HG02678 (cell line): ENCODE results near the gene OFD1.
A peak's percentile ranks its signal among the peaks of the same experiment; 100 is the strongest.

ENCODE experiments used
- ATAC-seq: cut with Tn5 transposase; IDR thresholded peaks from one replicate; pipeline ENCODE4 v1.9.1; 2021; ENCODE audit warnings: mild to moderate bottlenecking, moderate library complexity; ENCODE audit not compliant: unreplicated experiment

The OFD1 gene

GRCh38 chrX:13750204-13750603, 15.7 kb downstream of the OFD1 start:
- ATAC-seq, result no peak

GRCh38 chrX:13750812-13751211, 16.3 kb downstream of the OFD1 start:
- peak; percentile 50 for ATAC-seq

- no peak for ATAC-seq
These were observed 17.6 kb downstream of the OFD1 start for GRCh38 chrX:13752141-13752540.

GRCh38 chrX:13752646-13753045, 18.1 kb downstream of the OFD1 start:
- peak; percentile 71 for ATAC-seq

- ATAC-seq, result no peak
These were observed 20.2 kb downstream of the OFD1 start for GRCh38 chrX:13754765-13755164.

GRCh38 chrX:13755254-13755653, 20.7 kb downstream of the OFD1 start:
- ATAC-seq, result no peak

- no peak for ATAC-seq
These were observed 21.8 kb downstream of the OFD1 start for GRCh38 chrX:13756381-13756780.

- ATAC-seq, result peak; percentile 57
These were observed 24.7 kb downstream of the OFD1 start for GRCh38 chrX:13759152-13759718.

DNA sequence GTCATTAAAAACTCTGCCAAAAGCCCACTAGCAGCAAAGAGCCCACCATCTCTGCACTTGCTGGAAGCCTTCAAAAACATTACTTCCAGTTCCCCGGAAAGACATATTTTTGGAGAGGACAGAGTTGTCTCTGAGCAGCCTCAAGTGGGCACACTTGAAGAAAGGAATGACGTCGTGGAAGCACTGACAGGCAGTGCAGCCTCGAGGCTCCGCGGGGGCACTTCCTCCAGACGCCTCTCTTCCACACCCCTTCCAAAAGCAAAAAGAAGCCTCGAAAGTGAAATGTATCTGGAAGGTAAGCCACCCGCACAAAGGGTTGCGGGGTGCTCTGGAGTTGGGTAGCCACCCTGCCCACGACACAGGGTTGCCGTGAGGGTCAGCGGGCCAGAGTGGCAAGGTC, 25.9 kb downstream of the OFD1 start:
- no peak for ATAC-seq

- no peak for ATAC-seq
These were observed 27.3 kb downstream of the OFD1 start for GRCh38 chrX:13761606-13762414.

- ATAC-seq, result no peak
These were observed 28.9 kb downstream of the OFD1 start for GRCh38 chrX:13763489-13763888.

DNA sequence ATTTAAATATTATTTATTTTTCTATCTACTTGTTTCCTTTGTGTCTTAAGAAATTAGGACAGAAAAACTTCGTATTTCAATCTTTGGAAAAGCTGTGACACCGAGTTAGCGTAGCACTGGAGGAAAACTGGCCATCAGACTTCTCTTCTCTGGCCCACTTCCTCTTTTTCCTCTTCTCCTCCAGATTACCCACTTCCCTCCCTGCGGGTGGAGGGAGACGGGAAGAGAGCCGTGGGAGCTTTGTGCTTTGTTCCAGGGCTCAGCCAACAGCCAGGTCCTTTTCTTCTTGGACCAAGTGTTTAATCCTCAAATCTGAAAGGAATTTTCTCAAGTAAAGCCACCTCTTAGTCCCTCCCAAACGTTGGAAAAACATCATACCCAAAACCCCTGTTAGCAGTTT, 29.7 kb downstream of the OFD1 start:
- no peak for ATAC-seq

DNA sequence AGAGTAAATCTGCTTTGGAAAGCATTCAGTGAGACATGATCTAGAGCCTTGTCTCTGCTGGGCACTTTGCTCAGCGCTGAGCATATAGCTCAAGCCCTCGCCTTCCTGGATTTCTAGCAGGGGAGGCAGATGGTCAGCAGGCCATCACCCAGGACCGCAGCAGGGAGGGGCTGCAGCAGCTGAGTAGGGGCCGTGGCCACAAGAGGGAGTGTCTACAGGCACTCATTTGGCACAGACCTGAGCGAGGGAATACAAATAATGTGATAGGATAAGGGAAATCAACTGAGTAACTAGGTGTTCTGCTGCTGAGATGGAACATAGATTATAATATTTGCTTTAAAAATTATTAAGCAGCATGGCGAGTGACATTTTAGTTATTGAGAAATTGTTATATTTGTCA, 30.2 kb downstream of the OFD1 start:
- ATAC-seq, result no peak

- ATAC-seq, result no peak
These were observed 34.4 kb downstream of the OFD1 start for GRCh38 chrX:13768939-13769338.

GRCh38 chrX:13770013-13770535, 35.5 kb downstream of the OFD1 start:
- no peak for ATAC-seq

GRCh38 chrX:13774696-13775095, 40.1 kb downstream of the OFD1 start:
- ATAC-seq, result no peak

- no peak for ATAC-seq
These were observed 41.3 kb downstream of the OFD1 start for GRCh38 chrX:13775837-13776236.

DNA sequence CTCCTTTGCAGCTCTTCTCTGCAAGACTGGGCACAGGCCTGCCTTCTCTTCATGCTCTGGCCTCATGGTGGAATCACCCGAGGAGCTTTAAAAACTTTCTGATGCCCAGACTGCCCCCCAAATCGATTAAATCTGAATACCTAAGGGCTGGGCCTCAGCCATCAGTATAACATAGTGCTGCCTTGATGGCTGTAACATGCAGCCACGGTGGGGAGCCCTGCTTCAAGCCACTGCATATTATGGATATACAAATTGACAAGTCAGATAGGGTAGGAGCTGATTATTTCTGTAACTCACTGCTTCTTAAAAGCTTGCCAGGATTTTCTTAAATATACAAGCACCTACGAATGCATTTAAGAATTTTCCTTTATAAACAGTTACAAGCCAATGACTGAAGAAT, 41.8 kb downstream of the OFD1 start:
- no peak for ATAC-seq

GRCh38 chrX:13778916-13779315, 44.4 kb downstream of the OFD1 start:
- ATAC-seq, result no peak

GRCh38 chrX:13780868-13781427, 46.4 kb downstream of the OFD1 start:
- ATAC-seq, result no peak

GRCh38 chrX:13786048-13786447, 51.5 kb downstream of the OFD1 start:
- ATAC-seq, result no peak
